GM19099 (cell line): Measurements from ENCODE around the gene OR5AL1.

Experiments
- POLR2A ChIP-seq: IDR thresholded peaks from 3 replicates; pipeline ENCODE4 v1.6.1; 2011; ENCODE audit warnings: low read depth; ENCODE audit not compliant: insufficient read length; ENCODE audit errors: extremely low read depth

Gene OR5AL1

DNA sequence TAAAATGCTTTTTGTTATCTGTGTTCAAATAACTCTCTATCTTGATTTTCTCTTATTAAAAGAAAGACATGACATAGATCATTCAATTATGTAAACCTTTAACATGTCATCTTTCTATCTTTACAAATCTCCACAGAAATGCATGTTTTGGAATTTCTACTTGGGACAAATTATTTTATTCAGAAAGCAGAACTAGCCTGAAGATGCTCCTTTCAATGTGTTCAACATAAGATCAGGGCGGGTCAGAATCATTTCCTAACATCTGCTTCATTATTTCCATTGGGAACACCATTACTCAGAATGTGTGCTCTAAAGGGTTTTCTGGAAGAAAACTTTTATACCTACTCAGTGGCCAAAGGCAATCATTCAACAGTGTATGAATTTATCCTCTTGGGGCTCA lies at the start of gene OR5AL1:
Gene OR5AL1 (plus strand): TSS at position 301 of the 400 bp plus-strand sequence.
- no peak for TF ChIP-seq POLR2A

DNA sequence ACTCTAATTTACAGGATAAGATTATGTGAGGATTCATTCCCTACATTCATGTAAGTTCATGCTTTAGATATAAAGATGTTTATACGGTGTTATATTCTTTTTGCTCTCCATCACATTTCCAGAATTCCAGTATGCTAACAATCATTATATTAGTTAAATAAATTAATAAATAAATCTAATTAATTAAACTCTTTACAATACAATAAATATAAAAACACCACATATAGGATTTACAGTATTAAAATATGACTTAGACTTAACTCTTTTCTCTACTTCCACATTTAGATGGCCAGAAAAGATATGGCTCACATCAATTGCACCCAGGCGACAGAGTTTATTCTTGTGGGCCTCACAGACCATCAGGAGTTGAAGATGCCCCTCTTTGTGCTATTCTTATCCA lies 37.2 kb upstream of the OR5AL1 start, which contains the start of gene OR8U1:
Gene OR8U1 (plus strand): TSS at position 301 of the 400 bp plus-strand sequence. CDS start 0 bp downstream, at position 301.
- no peak for TF ChIP-seq POLR2A

DNA sequence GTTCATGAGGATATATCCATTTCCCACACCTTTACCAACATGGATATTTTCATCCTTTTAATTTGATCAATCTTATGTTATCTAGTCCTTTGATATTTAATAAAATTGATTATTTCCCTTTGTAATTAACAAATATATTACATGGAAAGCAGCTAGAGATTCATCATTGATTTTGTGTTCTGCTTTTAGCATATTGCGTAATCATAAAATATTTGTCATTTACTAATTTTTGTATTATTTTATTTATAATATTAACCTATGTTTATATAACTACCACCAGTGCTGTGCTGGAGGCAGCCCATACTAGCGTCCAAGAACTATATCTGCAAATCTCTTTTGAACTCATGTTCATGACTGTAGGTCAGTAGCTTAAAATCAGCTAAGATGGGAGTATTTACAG lies 32.4 kb upstream of the OR5AL1 start:
- TF ChIP-seq POLR2A: no peak

DNA sequence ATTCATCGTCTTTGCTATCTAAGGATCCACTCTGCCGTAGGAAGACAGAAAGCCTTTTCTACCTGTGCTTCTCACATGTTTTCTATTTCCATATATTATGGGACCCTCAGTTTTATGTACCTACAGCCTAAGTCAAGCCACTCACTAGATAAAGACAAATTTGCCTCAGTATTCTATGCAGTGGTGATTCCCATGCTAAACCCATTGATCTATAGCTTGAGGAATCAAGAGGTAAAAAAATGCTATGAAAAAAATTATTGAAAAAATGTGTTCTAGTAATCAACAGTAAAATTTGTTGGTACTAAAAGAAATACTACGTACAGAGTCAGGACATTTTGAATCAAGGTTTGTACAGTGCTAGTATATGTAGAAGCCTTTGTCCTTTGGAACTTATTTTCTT lies 18.1 kb upstream of the OR5AL1 start:
- TF ChIP-seq POLR2A: no peak

DNA sequence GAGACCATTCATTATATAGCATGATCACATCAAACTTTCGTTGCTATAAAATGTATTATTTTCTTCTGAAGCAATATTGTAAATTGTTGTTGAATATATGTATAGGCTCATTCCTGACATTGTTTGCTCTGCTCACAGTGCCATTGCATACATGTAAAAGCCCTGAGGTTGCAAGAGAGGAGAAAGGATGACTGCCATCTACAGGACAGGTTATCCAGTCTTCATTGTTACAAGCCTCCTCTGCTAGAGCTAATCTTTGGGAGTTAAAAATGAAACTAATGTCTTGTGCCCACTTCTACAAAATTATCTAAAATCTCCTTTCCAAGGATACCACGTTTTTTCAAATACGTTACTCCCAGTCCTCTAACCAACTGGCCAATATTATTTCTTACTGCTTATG lies 16.4 kb upstream of the OR5AL1 start:
- no peak for TF ChIP-seq POLR2A

DNA sequence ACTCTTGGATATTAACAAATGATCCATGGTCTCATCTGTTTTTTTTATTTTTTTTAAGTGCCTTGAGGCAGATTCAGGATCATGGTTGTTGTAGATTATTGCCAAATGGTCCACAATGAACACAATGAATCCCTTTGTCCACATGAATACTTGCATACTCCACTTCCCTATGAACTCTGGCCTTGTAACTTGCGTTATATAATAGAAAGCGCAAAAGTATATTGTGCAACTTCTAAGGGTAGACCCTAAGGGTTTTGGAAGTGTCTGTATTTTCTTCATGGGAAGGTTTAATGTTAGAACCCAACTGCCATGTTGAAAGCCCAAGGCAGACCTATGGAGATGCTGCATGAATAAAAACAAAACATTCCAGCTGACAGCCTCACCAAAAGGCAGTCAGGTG lies 8.1 kb upstream of the OR5AL1 start:
- no peak for TF ChIP-seq POLR2A

DNA sequence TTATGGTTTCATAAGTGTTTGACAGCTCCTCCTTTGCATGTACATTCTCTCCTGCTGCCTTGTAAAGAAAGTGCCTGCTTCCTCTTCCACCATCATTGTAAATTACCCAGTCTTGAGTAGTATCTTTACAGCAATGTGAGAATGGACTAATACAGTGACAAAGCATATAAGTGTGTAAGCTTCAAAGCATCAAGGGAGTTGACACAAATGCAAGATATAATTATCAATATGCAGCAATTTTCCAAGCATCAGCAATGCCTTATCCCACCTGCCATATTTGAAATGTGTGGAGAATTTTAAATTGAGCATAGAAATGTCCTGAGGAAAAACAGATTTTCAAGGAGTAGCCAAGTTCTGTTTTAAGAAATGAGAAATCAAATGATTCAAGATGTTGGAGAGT lies 1.7 kb upstream of the OR5AL1 start:
- no peak for TF ChIP-seq POLR2A

DNA sequence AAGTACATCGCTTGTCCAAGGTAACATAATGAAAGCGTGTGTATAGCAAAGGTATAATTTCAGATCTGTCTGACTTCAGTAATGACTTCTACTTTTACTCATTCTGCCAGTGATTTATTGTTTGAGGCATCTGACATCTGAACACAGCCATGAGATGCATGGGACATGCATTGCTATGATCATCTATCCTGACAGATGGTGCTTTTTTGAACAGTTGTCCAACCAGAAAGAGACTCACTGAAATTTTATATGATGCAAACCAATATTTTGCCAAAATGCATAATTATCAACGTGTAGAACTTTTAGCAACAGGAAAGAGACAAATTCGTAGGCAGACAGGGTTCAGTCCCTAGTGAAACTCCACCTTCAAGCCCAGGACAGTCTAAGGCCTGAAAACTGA lies 41.0 kb downstream of the OR5AL1 start:
- TF ChIP-seq POLR2A: no peak

DNA sequence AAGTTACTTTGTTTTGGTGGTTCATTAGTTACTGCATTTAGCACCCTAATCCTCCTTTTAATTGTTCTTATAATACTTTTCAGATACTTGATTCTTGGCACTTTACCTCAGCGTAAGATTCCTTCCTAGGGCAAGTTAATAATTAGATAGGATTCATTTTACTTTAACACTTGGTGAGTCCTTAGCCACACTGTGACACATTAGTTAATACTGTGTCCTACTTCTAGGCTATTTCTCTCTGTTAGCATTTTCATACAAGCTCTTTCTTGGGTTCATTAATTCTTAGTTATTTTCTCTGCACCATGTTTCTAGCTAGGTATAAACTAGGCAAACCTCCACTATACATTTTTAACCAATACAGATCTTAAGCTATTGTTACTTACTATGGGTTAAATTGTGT lies 44.6 kb downstream of the OR5AL1 start:
- no peak for TF ChIP-seq POLR2A
